ENCODE results near the gene FA2H. TPM values are rescaled to one million over a fixed set of nuclear protein-coding genes. Genes with fewer than 3 reads are reported as not detected.

The FA2H gene
- polyA plus RNA-seq, 3 donors, result not detected

DNA sequence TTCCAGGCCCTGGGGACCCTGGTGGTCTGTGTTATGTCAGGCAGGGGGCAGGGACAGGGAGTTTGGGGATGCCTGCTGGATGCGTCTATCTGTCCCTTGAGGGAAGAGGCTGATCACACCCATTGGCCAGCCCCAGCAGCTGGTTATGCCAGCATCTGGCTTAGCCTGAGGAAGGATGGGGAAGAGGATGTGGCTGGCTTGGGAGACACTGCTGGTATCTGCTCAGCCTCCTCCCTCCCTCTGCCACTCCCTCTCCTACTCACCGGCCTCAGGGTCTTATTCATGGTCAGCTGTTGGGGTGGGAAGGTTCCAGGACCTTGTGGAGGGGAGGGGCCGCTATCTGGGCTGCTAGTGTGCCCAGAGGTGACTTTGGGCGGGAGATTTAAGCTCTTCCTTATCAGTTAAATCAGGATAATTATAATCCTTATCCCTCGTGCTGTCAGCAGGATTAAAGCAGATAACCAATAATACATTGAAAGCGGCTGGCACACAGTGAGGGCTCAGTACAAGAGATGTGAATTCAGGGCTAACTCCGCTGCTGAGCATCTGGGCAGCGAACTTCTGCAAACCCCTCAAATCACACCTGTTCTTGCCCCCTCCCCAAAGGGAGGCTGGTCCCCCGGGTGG, 38.0 kb downstream of the FA2H start:
- WGBS (ENCODE audit: insufficient coverage), result 0% methylated on average over 1 of the region's 9 CpGs
- peaks cover 0 to 2% (median 0%) of the 10 kb centered on the region in 7 donors for H3K9me3 Mint-ChIP-seq
- no peak overlapping the region for H3K9ac ChIP-seq (ENCODE audit: insufficient read depth, low read length, poor library complexity, severe bottlenecking)
- H3K4me3 ChIP-seq (replicated peaks in 1 of 3; ENCODE audit: low read depth in 2 of 3, low read length in 3 of 3), result no peak overlapping the region
- no peaks in the 10 kb centered on the region for H4K20me1 ChIP-seq (ENCODE audit: insufficient read depth, low read length)
- H3K27ac ChIP-seq (ENCODE audit: low read depth in 1 of 2, low read length in 2 of 2), result no peak overlapping the region
- H3K27ac Mint-ChIP-seq, result no peak overlapping the region
- H3K36me3 ChIP-seq (replicated peaks in 1 of 2; ENCODE audit: control insufficient read depth in 1 of 2, insufficient read depth in 2 of 2, low read length in 2 of 2), result no peaks in the 10 kb centered on the region
- H3K27me3 Mint-ChIP-seq (ENCODE audit: low read depth in 3 of 3), result peaks cover 4 to 12% (median 10%) of the 10 kb centered on the region in 3 donors
- no peak overlapping the region for H2AFZ ChIP-seq (ENCODE audit: insufficient read depth, low read depth, low read length, poor library complexity, severe bottlenecking)
- intact Hi-C loops (cut with micrococcal nuclease), result no loop called here
- DNase-seq, result no peak
- no peak overlapping the region for H3K4me3 Mint-ChIP-seq
- H3K9me3 ChIP-seq (replicated peaks in 1 of 2; ENCODE audit: control insufficient read depth in 1 of 2, insufficient read depth in 1 of 2, low read length in 2 of 2), result no peaks in the 10 kb centered on the region
- no peaks in the 10 kb centered on the region for H3K27me3 ChIP-seq (ENCODE audit: control insufficient read depth in 2 of 2, insufficient read depth in 2 of 2, low read length in 2 of 2)
- TF ChIP-seq, protein P1, sequence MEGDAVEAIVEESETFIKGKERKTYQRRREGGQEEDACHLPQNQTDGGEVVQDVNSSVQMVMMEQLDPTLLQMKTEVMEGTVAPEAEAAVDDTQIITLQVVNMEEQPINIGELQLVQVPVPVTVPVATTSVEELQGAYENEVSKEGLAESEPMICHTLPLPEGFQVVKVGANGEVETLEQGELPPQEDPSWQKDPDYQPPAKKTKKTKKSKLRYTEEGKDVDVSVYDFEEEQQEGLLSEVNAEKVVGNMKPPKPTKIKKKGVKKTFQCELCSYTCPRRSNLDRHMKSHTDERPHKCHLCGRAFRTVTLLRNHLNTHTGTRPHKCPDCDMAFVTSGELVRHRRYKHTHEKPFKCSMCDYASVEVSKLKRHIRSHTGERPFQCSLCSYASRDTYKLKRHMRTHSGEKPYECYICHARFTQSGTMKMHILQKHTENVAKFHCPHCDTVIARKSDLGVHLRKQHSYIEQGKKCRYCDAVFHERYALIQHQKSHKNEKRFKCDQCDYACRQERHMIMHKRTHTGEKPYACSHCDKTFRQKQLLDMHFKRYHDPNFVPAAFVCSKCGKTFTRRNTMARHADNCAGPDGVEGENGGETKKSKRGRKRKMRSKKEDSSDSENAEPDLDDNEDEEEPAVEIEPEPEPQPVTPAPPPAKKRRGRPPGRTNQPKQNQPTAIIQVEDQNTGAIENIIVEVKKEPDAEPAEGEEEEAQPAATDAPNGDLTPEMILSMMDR (IDR thresholded peaks at IDR 0.05), result no peak
- H3K4me2 ChIP-seq (replicated peaks; ENCODE audit: extremely low read depth, low read length, poor library complexity, severe bottlenecking), result no peak overlapping the region
- H3K36me3 Mint-ChIP-seq, result no peaks in the 10 kb centered on the region
- H3K4me1 Mint-ChIP-seq, result no peaks in the 10 kb centered on the region
- H3K79me2 ChIP-seq (ENCODE audit: insufficient read depth, low read length), result no peaks in the 10 kb centered on the region
- H3K4me1 ChIP-seq (ENCODE audit: control insufficient read depth in 1 of 2, insufficient read depth in 2 of 2, low read length in 2 of 2), result no peaks in the 10 kb centered on the region

DNA sequence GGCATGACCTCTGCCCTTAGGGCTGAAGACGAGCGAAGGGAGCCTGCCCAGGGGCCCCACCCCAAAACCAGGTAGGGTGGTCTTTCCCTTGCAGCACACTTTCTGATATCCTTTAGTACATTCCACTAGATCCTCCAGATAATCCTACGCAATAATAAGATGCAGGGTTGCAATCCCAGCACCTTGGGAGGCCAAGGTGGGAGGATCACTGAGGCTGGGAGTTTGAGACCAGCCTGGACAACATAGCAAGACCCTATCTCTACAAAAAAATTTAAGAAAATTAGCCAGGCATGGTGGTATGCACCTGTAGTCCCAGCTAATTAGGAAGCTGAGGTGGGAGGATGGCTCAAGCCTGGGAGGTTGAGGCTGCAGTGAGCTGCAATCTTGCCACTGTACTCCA, 39.1 kb downstream of the FA2H start:
- peaks cover 4 to 14% (median 11%) of the 10 kb centered on the region in 3 donors for H3K27me3 Mint-ChIP-seq (ENCODE audit: low read depth in 3 of 3)
- intact Hi-C loops (cut with micrococcal nuclease), result no loop called here
- Histone ChIP-seq H3K4me3 (replicated peaks in 1 of 3; ENCODE audit: low read depth in 2 of 3, low read length in 3 of 3) (no peak overlapping the region), H4K20me1 (ENCODE audit: insufficient read depth, low read length) (no peaks in the 10 kb centered on the region), H3K4me1 (ENCODE audit: control insufficient read depth in 1 of 2, insufficient read depth in 2 of 2, low read length in 2 of 2) (no peaks in the 10 kb centered on the region), H3K4me2 (replicated peaks; ENCODE audit: extremely low read depth, low read length, poor library complexity, severe bottlenecking) (no peak overlapping the region), H3K27me3 (ENCODE audit: control insufficient read depth in 2 of 2, insufficient read depth in 2 of 2, low read length in 2 of 2) (no peaks in the 10 kb centered on the region), H3K9me3 (replicated peaks in 1 of 2; ENCODE audit: control insufficient read depth in 1 of 2, insufficient read depth in 1 of 2, low read length in 2 of 2) (no peaks in the 10 kb centered on the region), H3K27ac (ENCODE audit: low read depth in 1 of 2, low read length in 2 of 2) (no peak overlapping the region), H2AFZ (ENCODE audit: insufficient read depth, low read depth, low read length, poor library complexity, severe bottlenecking) (no peak overlapping the region), H3K36me3 (replicated peaks in 1 of 2; ENCODE audit: control insufficient read depth in 1 of 2, insufficient read depth in 2 of 2, low read length in 2 of 2) (no peaks in the 10 kb centered on the region), H3K79me2 (ENCODE audit: insufficient read depth, low read length) (no peaks in the 10 kb centered on the region), H3K9ac (ENCODE audit: insufficient read depth, low read length, poor library complexity, severe bottlenecking) (no peak overlapping the region)
- TF ChIP-seq, protein P1 (IDR thresholded peaks at IDR 0.05), result no peak
- H3K27ac Mint-ChIP-seq, result no peak overlapping the region
- H3K4me1 Mint-ChIP-seq, result no peaks in the 10 kb centered on the region
- H3K36me3 Mint-ChIP-seq, result no peaks in the 10 kb centered on the region
- 92% methylated on average over 2 of the region's 3 CpGs for WGBS (ENCODE audit: insufficient coverage)
- no peak for DNase-seq
- no peaks in the 10 kb centered on the region for H3K9me3 Mint-ChIP-seq
- no peak overlapping the region for H3K4me3 Mint-ChIP-seq
